Left lobe of liver (tissue), 2 donors: ENCODE results near the gene LHX4. TPM values are rescaled to one million over a fixed set of nuclear protein-coding genes. Genes with fewer than 3 reads are reported as not detected.

Experiments used
- ATAC-seq: fragments of 200-7000 bp; cut with Tn5 transposase; one replicate; pipeline ENCODE4 v1.9.1; 2020; ENCODE audit warnings: mild to moderate bottlenecking, moderate library complexity
- DNase-seq: peaks from one replicate; pipeline ENCODE4 v3.0.0-alpha.2; 2020; ENCODE audit warnings: low spot score
- total RNA-seq: library from RNA; stranded (reverse); gene quantifications from one replicate; pipeline ENCODE4 v1.2.1, GENCODE V29; 2021
- donor health status: DM: no; HTN: no; CAD: no; lungs with moderate emphysema.
- donor health status: DM: no; HTN: yes; CAD: no.

Gene LHX4
- 0.10 TPM for total RNA-seq

GRCh38 chr1:180229483-180230415 lies at the start of gene LHX4:
LHX4 (plus strand) TSS chr1:180230264; CDS start chr1:180230530, 266 bp downstream.
- peak; percentile 34 for ATAC-seq
- no peak for DNase-seq

DNA sequence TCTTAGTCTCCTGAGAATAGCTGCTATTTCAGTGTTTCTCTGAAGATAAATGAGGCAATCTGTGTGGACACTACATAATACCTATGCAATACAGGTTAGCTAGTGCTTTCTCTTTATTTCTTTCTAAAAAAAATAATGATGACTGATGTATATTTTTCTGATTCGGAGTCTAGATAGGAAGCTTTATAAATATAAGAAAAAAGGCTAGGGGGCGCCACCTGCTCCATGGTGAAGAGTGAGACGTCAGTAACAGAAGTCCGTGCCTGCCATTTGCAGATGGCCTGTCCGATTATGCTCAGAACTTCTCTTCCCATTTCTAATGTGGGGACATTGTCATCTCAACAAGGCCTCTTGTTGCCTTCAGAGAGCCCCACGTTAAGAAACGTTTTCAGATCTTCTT lies 49.0 kb upstream of the LHX4 start:
- DNase-seq (no peak), ATAC-seq (no peak)

DNA sequence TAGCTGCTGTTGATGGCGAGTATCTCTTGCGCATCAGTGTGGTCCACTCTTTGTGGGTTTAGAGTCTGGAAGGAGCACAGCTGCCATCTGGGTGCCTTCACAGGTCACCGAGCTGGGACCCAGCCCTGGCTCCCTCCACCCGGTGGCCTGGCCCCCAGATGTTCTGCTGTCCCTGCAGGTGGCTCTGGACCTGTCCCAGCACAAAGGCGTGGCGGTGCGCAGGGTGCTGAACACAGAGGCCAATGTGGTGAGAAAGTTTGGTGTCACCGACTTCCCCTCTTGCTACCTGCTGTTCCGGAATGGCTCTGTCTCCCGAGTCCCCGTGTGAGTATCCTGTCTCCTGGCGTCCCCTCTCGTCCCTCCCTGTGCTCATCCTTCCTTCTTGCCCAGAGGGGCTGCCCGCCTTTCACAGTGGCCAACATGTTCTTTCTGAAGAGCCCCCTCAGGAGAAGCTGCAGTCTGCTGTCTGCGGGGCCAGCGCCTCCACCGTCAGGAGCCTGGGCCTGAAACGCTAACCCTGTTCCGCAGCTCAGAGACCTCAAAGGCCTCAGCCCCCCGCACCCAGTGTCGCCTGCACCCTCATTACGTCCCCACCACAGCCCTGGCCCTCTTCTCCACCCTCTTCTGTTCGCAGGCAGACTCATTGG lies 47.9 kb upstream of the LHX4 start:
- DNase-seq = no peak

GRCh38 chr1:180182643-180183311 lies 47.3 kb upstream of the LHX4 start:
- no peak for ATAC-seq
- no peak for DNase-seq

More for the DNA sequence above, 47.9 kb upstream of the LHX4 start:
- no peak for ATAC-seq

DNA sequence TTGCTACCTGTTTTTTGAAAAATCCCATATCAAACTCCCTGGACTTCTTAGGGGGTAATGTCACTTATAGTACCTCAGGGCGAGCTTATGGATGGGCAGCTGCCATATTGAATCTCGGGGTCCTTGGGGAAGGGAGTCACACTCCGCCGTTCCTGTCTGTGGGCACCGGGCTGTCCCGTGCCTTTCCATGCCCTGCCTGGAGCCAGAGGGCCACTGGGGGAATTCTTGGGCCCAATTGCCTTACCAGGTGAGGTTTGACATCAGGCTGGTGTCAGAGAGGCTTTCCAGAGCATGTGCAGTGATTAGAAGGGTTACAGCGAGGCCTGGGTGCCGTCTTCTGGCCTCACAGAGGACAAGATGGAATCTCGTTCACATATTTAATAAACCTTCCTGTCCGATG lies 46.6 kb upstream of the LHX4 start:
- ATAC-seq = no peak
- DNase-seq = no peak

- ATAC-seq (no peak), DNase-seq (no peak)
Measured at GRCh38 chr1:180184041-180184440, 46.0 kb upstream of the LHX4 start.

DNA sequence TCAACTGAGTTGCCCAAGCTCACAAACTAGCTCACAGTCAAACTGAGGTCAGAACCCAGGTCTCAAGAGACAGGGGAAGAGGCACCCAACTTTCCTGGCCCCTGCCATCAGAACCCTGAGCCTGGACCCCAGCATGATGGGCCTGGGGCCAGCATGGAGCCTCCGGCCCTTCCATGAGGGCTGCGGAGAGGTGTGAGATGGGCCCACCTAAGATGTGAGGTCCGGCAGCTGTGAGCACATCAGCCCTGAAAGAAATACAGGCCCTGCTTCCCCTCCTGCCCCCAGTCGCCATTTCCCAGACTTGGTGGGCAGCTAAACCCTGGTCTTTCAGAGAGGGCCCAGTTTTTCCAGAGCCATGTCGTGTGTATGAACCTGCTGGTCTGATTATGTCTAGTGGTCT lies 44.8 kb upstream of the LHX4 start:
- no peak for DNase-seq
- ATAC-seq = no peak

GRCh38 chr1:180185971-180186645 lies 44.0 kb upstream of the LHX4 start:
- ATAC-seq (no peak), DNase-seq (no peak)

DNA sequence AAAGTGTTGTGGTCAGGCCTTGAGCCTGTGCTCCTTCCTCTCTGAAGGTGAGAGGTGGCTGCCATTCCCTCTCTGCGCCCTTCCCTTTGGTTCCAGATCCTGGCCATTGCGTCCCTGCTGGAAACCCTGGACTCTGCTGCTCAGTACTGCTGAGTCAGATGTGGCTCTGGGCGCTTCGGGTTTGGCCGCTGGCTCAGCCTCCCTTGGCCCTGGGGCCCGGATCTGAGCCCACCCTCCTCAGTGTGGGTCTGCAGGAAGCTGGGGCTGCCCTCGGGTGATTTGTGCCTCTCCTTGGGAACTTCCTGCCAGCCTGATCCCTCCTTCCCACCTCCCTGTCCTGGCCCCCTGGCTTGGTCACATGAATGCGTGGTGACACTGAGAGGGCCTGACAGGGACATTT lies 43.2 kb upstream of the LHX4 start:
- no peak for DNase-seq
- no peak for ATAC-seq

- no peak for ATAC-seq
- no peak for DNase-seq
Measured at GRCh38 chr1:180187626-180188025, 42.4 kb upstream of the LHX4 start.

DNA sequence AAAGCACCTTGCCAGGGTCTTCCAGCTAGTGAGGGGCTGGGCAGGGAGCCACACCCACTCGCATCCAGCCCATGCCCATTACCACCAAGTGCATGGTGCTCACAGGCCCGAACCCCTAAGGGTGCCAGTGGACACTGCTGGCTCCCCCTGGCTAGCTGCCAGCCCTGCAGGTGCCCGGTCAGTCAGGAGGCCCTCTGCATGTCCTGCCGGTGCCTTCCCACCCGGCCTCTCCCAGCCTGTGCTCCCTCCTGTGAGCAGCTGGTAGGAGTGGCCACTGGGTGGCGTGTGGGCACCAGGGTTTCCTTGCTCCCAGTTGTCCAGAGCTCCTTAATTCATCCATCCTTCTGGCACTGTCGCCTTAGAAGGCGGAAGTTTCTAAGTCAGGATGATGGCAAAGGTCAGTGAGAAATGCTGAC lies 42.0 kb upstream of the LHX4 start:
- ATAC-seq (peak; percentile 94), DNase-seq (peak; percentile 68)

- ATAC-seq (no peak), DNase-seq (no peak)
Measured at GRCh38 chr1:180188684-180189175, 41.3 kb upstream of the LHX4 start.

GRCh38 chr1:180190091-180190490 lies 40.0 kb upstream of the LHX4 start:
- ATAC-seq = no peak
- no peak for DNase-seq

- DNase-seq (no peak), ATAC-seq (no peak)
Measured at GRCh38 chr1:180192172-180192571, 37.9 kb upstream of the LHX4 start.

- DNase-seq (no peak), ATAC-seq (peak; percentile 79)
Measured at GRCh38 chr1:180193141-180194047, 36.7 kb upstream of the LHX4 start.

DNA sequence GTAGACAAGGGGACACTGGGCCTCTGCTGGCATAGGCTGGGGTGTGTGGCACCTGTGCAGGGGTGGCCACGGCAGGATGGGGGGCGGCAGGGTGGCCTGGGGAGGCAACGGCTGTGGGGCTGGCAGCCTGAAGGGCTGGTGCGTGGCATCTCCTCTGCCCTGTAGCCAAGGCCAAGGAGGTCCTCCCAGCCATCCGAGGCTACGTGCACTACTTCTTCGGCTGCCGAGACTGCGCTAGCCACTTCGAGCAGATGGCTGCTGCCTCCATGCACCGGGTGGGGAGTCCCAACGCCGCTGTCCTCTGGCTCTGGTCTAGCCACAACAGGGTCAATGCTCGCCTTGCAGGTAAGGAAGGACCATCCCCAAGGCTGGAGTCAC lies 36.0 kb upstream of the LHX4 start:
- ATAC-seq = no peak
- no peak for DNase-seq

GRCh38 chr1:180194546-180195207 lies 35.4 kb upstream of the LHX4 start:
- ATAC-seq (no peak), DNase-seq (no peak)

DNA sequence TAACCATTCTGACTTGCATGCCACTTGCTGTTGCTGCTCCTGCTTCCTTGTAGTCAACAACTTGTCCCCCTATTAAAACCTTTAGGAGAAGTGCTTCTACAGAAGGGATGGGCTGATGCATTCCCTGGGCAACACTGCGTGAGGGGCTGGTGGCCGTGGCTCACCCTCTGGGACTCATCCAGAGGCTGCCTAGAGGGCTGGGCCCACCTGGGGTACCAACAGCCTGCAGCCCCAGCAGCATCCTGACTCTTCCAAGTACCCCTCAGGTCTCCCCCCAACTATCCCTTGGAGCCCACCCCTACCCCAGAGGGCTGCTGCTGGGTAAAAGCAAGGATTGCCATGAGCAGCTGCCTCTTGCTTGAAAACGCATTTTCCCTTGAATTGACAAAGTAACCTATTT lies 34.7 kb upstream of the LHX4 start:
- no peak for ATAC-seq

DNA sequence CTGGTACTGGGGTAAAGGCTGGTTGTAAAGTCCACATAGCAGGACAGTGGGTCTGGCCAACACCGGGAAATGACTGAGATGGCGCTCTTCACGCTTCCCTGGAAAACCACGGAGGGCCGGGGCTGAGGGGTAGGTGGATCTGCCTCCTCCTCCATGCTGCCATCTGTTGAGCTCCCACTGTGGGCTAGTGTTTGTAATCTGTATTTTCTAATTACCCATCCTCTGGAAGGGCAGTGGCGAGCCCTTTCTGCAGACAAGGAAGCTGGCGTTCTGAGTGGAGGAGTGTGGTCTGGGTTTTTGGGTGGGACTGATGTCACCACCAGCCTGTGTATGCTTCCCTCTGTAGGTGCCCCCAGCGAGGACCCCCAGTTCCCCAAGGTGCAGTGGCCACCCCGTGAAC lies 34.1 kb upstream of the LHX4 start:
- ATAC-seq = no peak
- no peak for DNase-seq

More for the DNA sequence above, 34.7 kb upstream of the LHX4 start:
- no peak for DNase-seq
